NCI-H2107 treated with DMSO at 0.1 percent for 48 hours (cell line): ENCODE results near the gene ZMIZ1.

Experiments
- DNase-seq: peaks from one replicate; lab custom pipeline; 2025; ENCODE audit not compliant: unreplicated experiment; lab: John Stamatoyannopoulos, UW

ZMIZ1 gene

DNA sequence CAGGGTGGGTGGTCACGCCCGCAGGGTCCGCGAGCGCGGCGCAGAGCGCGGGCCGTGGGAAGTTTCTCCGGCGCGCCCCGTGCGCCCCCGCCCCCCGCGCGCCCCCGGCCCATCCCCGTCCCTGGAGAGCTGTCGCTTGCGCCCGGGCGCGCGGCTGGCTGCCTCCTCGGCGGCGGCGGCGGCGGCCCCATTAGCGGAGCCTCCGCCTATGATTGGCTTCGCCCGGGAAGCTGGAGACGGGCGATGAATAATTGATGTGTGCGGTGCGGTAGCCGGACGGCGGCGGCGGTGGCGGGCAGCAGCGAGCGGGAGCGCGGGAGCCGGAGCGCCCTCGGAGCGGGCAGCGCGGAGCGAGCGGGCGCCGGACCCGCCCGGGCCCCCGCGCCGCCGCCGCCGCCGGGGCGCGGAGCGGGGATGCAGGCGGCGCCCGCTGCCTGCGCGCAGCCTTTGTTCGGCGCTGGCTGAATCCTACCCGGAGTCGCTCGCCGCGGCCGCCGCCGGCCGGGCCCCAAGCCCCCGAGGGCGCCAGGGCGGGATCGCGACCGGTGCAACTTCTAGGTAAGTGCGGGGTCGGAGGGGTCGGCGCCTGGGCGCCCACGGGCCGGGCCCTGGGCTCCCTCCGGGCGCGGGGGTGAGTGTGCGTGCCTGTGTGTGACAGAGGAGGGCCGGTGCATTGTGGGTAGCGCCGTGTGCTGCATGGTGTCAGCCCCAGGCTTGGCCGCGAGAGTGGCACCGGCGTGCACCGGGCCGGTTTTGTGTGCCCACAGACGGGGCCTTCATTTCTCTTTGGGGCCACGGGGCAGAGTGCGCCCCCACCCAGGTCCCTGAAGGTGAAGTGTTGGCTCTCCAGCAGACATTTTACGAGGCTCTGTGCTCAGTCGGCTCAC, 174.7 kb downstream of the ZMIZ1 start:
- DNase-seq: no peak

DNA sequence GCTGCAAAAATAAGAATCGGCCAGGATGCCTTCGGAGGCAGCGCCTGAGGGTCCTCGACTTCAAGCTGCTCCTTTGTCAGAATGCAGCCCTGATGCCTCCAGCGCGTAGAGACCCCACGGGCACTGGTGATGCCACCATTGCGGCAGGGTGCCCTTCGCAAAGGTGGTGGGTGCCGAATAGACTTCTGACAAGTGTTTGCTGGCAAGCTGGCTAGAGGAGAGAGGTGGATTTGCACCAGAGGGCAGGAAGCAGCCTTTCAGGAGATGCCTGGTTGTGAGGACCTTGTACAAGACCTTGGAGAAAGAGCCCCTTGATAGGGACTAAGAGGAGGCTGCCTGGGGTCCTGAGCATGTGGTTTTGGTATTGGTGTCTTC, 175.3 kb downstream of the ZMIZ1 start:
- DNase-seq: no peak

DNA sequence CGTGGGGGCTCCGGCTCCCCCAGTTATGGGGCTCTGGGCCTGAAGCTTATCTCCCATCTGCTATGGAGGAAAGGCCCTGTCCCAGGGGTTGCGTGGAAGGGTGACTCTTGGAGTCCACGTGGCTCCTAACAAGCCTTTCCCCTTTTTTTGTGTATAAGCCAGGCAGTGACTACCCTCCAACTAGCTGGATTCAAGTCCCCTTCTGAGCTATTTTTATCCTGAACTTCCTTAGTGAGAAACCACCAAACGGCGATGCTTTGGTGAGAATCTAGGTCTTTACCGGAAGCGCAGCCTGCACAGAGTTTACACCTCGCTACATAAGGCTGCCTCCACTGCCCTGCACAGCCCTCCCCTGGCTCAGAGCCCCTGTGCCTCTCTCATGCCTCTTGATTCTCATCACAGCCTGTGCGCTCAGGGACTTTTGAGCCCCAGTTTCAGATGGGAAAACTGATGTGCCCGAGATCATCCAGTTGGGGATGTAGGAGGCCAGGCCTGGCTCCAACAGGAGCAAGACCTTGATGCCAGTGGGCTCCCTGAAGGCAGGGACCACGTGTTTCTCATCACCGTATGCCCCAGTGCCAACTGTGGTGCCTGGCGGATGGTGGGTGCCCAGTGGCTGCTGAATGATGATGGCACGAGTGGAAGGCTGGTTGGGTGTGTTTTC, 176.2 kb downstream of the ZMIZ1 start:
- DNase-seq: no peak

DNA sequence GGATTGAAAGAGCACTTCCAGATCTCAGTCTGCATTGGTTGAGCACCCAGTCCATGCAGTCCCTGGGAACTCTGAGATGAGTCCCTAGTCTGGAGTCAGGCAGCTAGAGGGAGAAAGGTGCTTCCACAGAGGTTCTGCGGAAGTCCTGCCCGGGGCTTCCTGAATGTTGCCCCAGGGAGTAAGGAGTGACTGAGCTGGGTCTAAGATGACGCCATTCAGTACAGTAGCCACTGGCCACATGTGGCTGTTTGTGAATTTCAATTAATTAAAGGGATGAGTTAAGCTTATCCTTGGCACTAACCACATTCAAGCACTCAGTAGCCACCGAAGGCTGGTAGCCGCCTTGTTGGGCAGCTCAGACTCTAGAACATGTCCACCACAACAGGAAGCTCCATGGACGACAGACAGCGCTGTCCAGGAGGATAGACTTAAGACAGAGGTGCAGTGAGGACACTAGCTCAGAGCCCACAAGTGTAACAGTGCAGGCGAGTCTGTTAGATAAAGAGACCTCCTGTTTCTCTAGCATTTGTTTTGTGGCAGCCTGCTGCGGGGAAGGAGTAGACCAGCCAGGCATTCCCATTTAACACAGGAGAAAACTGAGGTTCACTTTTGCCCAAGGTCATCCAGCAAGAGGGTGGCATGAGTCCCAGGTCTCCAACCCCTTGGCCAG, 176.9 kb downstream of the ZMIZ1 start:
- DNase-seq: no peak

DNA sequence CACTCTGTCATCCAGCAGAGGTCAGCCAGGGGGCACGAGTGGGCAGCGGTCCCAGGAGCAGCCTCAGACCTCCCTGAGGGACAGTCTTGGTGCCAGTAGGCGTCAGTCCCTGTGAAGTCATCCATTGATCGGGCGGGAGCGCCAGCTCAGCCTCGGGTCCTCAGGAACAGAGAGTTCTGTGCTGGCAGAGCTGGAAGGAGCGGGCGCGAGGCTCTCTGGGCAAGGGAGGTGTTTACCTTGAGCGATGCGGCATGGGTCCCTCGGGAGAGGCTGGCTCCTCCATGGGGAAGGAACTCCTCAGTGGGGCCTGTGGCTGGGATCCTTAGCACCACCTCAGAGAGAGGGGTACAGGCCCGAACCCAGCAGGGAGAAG, 177.4 kb downstream of the ZMIZ1 start:
- DNase-seq: no peak

DNA sequence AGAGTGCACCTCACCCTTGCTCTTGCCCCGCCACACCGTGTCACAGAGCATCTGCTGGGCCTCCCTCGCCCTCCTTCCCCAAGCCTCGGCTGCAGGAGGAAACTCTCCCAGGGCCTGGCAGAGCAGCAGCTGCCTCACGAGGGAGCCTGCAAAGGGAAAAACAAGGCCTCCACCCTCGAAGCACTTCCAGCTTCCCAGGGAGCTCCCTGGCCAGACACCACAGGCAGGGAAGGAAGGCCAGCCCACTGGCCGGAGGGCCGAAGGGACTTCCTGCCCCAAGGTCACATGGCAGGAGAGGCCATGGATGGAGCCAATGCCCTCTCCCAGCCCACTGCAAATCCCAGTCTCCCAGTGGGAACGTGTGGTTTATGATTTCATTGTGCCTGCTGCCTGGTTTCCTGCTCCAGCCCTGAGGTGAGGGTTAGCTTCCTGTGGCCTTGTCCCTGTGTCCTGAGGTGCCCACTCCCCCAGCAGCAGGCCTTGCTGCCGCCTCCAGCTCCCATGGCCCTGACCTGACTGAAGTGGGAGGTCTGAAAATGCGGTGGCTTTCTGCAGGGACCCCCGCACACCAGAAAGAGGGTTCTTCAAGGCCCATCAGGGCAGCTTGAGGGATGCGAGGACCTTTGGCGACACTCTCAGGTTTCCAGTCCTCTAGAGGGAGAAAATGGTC, 178.0 kb downstream of the ZMIZ1 start:
- DNase-seq: no peak

DNA sequence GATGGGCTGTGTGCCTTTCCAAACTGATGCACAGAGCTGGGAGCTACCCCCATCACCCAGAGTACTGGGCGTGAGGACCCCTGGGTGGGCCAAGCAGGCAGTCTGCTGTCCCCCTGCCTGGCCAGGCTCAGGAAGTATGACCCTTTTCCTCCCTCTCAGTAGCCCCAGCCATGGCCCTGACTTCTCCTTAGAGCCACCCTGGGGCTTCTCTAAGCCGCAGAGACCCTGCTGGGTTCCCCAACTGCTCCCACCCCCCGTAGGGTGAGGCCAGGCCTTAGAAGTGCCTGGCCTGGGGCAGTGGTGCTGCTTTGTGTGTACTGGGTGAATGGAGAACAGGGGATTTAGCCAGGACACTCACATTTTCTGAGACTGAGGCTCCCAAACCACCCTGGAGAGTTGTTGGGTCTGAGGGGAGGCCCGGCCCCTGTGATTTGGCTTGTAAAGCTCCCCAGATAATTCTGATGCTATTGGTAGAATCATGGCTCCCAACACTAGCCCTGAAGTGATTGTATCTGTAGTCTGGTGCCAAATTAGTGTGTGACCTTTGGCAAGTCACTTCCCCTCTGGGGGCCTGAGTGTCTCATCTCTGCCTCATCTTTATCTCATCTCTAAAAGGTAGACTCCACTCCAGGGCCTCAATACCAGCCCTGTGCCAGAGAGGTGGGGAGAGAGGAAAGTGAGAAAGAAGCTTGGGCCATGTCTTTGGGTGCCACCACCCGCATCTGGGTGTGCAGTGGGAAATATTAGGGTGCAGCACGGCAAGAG, 178.8 kb downstream of the ZMIZ1 start:
- DNase-seq: no peak

DNA sequence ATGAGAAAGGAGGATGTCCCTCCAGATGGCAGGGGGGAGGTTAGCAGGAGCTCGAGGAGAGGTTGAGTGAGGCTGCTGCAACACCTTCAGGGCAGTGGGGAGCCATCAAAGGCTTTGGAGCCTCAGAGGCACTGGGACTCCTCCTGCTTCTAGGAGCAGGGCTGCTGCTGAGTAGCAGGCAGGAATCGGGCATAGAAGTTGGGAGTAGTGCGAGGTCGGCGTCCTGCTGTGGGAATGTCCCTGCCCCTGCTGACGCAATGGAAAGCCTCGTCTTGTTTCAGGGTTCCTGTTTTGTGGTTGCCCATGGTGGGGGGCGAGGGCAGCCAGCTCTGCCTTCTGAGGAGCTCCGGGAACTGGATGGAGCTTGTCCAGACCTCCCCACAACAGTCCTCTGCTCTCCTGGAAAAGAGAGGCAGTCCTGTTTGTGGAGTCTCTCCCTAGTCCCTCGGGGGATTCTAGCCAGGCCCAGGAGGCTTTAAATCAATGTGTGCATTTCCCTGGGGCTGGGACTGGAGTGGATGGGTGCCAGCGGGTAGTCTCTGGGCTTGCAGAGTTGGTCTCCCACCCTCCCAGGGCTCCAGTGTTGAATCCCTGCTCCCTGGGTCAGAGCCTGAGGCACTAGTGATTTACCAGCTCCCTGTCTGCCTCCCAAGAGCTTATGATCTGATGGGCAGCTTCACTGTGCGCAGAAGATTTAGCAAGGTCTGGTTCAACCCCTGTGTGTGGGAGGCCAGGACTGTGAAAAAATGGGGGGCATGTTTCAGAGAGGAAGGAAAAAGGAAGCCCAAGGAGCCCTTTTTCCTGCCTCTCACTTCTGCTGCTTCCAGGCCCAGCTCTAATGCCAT, 179.8 kb downstream of the ZMIZ1 start:
- peak; percentile 36 for DNase-seq

DNA sequence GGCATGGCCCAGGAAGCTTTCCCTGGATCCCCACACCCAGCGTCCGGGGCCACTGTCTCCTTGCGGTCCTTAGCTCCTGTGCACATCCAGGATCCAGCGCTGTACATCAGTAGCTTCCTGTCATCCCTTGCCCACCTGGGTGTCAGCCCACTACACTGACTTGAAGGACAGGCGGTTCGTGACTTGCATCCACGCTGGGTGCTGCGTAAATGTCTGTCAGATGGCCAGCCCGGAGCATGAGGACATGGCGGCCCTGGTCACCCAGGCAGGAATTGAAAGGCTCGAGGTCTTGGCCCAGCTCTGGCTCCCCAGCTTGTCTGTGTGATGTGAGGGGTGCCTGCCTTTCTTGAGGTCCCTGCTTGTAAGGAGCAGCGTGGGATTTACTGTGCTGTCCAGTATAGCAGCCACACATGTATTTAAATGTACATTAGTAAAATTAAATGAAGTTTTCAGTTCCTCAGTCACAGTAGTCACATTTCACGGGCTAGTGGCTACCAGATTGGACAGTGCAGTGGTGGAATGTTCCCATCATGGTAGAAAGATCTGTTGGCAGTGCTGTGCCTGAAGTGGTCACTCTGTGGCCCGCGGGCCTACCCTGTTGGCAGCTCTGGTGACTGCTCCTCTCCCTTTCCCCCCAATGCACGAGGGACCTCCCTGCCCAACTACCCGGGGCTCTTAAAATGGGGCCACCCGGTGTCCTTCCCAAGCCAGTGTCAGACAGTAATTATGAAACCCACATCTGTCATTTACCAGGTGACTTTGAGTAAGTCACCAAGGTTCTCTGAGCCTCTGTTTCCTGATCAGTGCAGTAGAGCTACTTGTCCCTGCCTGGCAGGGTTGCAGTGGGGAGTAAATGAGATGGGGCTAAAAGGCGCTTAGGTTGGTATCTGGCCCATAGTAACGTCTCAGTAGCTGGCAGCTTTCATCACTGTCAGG, 180.7 kb downstream of the ZMIZ1 start:
- no peak for DNase-seq

DNA sequence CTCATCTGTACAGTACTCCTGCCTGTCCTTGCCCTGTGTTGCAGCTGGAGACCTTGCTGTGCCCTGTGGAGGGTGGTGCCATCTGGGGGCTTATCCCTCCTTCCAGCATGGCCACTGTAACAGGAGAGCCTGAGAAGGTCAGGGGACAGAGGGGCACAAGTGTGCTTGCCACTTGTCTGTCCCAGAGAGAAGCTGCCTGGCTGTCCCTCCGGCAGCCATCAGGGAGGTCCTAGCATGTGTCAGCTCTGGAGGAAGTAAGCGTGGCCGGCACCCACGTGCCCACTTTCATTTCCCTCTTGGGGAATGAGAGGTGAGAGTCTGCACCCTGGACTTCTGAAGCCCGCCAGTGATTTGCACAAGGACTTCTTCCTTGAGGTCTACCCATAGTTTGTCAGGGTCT, 181.5 kb downstream of the ZMIZ1 start:
- DNase-seq: no peak

DNA sequence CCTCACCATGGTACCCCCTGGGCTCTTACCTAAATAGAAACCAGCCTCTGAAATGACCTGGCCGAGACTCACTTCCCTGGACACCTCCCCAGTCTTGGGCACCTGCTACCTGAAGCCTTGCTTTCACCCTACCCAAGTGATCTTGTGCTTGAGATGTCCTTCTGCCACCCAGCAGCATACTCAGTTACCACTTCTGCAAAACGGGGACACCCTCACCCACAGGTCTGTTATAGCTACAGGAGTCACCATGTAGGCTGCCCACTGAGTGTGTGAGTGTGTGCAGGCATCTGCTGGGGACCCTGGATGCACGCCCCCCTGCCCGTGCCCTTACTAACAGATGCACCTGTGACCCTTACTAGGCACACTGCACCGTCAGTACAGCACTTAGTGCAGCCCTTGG, 183.7 kb downstream of the ZMIZ1 start:
- DNase-seq: no peak

DNA sequence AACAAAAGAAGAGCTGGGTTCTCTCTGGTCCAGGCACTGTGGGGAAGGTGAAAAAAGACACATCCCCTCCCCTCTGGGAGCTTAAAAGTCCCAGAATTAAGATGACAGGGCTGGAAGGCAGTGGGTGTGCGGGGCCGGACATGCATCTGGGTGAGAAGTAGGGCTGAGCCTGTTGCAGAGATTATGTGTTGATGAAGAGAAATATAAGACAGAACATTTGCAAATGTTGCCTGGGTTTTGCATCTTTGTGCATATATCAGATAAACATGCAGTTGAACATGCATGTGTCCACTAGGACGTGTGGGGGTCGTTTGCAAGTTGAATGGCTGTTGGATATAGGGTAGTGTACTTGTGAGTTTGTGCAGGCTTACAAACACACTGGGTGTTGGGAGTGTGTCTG, 184.2 kb downstream of the ZMIZ1 start:
- DNase-seq: no peak

DNA sequence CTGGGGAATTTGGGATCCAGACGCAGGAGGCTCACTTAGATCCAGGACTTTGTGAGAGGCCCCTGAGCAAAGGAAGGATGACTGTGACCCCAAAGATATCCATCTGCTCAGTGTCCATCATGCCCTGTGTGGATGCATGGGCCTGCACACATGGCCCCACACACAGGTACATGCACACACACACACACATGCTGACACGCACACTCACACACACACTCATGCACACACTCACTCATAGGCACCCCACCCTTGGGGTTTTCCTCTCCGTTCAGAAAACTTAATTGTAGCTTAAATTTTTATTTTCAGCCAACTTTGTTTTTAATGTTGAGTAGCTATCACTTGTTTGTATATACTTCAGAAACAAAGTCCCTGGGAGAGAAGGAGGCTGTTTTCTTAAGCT, 184.9 kb downstream of the ZMIZ1 start:
- DNase-seq: no peak

DNA sequence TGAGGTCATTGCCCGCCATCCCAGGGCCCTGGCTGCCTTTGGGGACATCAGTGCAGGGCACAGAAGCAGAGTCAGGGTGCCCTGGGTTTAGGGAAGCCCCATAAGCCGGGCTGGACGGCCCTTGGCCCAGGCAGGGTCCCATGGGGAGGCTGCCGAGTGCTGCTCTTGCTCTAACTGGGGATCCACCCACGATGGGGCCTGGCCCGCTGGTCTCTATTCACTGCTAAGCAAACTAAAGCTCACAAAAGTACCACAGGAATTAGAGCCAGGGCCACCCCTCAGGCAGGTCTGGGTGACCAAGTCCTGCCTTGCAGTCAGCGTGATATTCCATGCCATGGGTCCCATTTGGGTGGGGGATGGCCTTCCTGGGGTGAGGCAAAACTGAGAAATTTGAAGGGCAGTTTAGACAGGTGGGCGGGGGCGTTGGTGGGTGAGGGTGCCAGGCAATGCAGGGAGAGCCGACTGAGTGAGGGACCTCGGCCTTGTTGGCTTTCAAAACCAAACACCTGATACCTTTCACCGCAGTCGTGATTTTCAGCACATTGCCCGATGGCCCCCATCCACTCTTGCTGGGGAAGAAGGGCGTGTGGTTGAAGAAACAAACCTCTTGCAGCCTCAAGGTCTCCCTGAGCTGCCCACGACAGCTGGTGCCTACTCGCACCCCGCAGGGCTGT, 185.7 kb downstream of the ZMIZ1 start:
- no peak for DNase-seq

DNA sequence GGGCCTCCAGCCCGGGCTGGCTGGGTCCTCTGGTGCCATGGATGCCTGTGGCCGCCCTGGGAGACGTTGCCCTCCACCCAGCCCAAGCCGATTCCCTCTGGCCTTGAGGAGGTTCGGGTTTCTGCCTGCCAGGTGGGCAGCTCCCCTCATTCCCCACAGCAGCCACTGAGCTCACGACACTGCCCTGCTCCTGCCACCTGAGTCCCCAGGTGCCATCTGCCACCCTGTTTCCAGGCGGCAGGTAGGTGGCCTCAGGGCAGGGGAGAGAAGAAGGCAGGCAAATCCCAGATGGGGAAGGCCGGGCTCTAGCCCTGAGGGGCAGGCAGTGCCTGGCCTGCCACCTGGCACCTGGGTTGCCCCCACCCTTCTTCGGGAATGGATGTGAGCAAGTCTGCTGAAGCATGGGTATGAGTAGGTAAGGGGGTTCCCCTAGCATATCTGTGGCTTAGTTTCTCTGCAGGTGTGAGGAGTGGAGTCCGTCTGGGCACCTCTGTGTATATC, 186.3 kb downstream of the ZMIZ1 start:
- no peak for DNase-seq

DNA sequence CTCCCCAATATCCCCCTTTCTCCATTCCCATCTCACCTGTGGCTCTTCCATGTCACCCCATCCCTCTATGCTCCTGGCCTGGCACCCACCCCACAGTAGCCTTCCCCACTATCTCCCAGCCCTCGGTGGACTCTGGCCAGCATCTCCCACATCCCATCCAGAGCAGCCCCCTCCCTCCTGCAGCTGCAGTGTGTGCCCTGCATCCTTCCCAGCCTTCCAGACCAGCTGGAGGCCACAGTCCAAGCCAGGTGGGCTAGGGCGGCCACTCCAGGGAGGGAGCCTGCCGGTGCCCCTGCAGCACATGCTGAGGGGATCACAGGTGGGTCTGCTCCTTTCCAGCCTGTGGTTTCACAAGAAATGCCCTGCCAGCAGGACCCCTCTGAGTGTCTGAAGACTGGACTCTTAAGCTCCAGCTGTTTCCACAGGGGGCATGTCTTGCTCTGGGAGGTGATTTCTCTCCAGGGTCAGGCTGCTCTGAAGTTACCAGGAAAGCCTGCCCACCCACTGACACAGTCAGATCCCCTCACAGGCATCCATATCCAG, 187.6 kb downstream of the ZMIZ1 start:
- DNase-seq: no peak

DNA sequence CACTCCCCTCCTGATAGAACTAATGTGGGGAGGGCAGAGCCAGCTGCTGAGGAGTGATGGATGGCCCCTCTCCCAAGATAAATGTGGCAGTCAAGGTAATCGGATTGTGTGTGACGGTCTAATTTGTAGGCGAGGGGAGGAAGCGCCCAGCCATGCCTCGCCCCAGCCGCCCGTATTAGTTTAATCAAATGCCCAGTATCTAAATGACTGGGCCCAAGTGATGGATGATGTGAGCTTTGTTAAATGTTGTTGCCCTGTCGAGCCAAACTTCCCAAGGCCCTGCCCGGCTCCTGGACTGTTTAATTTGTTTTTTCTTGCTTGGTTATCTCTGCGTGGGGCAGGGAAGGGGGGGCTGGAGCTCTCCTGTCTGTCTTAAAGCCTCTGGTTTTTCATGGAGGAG, 190.1 kb downstream of the ZMIZ1 start:
- no peak for DNase-seq

DNA sequence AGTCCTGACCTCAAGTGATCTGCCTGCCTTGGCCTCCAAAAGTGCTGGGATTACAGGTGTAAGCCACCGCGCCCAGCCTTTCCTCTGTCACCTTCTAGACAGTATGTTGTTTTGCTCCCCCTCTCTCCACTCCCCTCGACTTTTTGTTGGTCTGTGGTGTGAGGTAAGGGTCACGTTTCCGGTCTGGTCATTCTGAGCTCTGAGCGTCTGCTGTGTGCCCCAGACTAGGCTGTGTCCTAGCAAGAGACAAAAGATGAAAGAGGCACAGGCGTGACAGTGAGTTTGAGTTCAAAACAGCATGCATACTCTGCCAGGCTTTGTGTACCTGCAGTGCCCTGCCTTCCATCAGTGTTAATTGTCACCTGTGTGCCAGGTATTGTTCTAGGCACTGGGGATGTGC, 191.1 kb downstream of the ZMIZ1 start:
- DNase-seq: no peak
